Effector CD8-positive, alpha-beta T cell (primary cell): ENCODE measurements around the gene PTGES.
"Not testable (repeated sequence)": the region's sequence is repeated elsewhere in the genome, so short reads cannot be mapped to it uniquely, and the experiment has no call there.

ENCODE experiments used
- DNase-seq: peaks from one replicate; lab custom pipeline; 2025; lab: John Stamatoyannopoulos, UW

Gene PTGES

DNA sequence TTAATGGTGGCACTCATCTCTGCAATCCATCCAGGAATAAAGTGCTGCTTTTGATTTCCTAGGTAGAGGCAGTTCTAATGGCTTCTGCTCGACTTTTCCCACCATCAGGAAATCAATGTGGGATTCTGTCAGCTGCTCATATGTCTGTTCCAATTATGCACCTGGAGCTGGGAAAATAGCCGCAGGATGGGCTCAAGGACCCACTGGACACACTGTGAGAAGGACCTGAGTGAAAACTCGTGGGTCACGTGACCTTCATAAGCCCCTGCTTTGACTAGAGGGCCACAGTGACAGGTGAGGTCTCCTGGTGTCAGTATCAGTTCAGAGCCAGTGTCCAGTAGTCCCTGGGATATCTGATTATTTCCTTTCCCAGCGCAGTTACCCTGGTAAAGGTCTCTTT, 17.9 kb upstream of the PTGES start:
- DNase-seq: no peak

- no peak for DNase-seq
These were observed 16.8 kb upstream of the PTGES start for GRCh38 chr9:129769669-129770068.

- DNase-seq: no peak
These were observed 15.6 kb upstream of the PTGES start for GRCh38 chr9:129768486-129768885.

- no peak for DNase-seq
These were observed 13.0 kb upstream of the PTGES start for GRCh38 chr9:129765764-129766317.

GRCh38 chr9:129762985-129763926, 10.4 kb upstream of the PTGES start:
- no peak for DNase-seq

- not testable (repeated sequence) for DNase-seq
These were observed 9.6 kb upstream of the PTGES start for GRCh38 chr9:129762370-129762984.

GRCh38 chr9:129761901-129762369, 9.1 kb upstream of the PTGES start:
- no peak for DNase-seq

DNA sequence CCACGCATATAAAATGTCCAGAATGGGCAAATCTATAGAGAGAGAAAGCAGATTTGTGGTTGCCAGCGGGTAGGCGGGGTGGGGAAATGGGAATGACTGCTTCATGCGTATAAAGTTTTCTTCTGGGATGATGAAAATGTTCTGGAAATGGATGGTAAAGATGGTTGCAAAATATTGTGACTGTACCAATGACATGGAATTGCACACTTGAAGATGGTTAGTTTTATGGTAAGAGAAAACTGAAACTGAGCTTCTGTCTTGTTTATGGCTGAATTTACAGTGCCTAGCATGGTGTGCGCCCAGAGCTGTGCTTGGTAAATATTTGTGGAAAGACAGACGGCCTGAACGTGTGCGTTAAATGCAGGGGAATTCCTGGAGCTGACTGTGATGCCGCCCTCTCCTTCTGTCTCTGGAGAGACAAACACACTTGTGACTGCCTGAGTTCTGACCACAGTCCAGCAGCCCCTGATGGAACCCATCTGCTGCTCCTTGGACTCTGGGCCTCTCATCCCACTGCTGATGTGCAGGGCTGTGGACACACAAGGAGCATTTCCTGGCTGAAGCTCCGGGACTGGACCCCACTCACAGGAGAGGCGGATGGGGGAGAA, 8.6 kb upstream of the PTGES start:
- no peak for DNase-seq

DNA sequence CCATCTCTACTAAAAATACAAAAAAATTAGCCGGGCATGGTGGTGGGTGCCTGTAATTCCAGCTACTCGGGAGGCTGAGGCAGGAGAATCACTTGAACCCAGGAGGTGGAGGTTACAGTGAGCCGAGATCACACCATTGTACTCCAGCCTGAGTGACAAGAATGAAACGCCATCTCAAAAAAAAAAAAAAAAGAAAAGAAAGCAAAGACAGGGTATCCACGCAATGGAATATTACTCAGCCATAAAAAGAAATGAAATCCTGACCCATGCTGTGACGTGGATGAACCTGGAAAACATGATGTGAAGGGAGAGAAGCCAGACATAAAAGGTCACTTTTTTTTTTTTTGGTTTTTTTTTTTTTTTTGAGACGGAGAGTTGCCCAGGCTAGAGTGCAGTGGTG, 7.9 kb upstream of the PTGES start:
- not testable (repeated sequence) for DNase-seq

DNA sequence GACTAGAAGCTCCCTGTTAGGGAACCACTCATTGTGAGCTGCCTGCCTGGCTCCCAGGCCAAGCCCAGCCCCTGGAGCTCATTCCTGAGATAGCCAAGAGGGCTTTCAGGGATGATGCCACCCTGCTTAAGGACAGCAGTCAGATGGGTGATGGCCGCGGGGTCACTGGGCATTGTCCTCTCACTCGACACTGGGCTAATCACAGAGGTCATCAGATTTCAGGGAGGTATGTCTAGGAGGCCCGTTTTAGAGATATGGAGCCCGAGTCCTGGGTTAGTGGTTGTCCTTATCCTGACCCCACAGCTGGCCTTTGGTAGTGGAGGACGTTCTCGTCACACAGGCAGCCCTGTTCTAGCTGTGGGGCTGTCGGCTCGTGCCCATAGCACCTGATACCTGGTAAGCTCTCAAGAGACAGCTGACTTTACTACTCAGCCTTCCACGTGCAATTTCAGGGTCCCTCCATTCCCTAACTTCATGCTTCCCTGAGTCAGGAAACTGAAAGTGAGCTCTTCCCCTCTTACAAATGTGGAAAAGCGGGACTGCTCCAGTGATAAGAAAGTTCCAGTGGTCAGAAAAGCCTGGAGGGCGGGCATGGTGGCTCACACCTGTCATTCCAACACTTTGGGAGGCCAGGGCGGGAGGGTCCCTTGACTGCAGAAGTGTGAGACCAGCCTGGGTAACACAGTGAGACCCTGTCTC, 7.1 kb upstream of the PTGES start:
- DNase-seq: no peak

DNA sequence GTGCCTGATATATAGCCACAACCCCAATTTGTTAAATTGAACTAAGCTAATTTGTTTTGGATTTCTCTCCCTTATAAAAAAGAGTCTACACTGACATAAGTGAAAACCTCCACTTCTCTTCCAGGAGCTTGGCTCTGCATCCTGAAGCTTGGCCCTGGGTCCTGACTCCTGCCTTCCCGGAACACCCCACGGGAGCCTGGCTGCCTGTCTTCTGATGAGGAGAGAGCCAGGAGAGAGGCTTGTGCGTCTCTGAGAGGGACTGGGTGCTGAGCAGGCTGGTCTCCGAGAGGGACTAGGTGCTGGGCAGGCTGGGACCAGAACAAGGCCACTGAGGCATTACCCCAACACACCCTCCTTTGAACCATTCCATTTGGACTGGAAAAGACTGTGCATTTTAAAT, 6.5 kb upstream of the PTGES start:
- DNase-seq: no peak

DNA sequence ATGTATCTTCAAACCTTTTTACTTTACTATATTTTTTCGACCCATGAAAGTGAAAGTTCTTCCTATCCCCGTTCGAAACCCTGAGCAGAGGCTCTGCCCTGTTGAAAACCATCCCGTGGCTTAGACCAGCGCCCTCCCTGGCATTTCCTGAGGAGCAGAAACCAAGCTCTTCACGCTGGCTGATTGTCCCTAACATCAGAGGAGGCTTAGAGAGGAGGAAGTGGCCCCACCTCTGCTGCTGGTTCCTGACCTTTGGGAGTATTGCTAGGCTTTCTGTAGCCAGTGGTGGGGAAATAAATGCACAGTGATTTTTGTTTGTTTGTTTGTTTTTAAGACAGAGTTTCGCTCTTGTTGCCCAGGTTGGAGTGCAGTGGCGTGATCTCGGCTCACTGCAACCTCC, 4.2 kb upstream of the PTGES start:
- DNase-seq: no peak

DNA sequence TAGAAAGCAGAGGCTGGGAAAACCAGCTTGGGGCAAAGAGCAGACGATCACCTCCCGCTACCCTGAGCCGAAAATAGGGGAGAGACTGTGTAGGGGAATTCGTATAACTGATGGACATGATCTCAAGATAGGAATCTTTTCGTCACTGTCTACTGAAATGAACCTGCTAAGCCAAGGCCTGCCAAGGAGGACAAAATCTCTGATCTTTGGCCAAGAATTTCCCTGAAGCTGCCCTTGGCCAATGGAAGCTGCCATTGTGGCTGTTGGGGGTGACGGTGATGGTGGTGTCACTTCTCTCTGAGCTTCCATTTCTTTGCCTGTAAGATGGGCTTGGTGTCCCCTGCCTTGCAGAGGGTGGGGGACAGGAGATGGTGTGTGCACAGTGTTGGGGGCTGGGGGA, 3.3 kb upstream of the PTGES start:
- DNase-seq: no peak

DNA sequence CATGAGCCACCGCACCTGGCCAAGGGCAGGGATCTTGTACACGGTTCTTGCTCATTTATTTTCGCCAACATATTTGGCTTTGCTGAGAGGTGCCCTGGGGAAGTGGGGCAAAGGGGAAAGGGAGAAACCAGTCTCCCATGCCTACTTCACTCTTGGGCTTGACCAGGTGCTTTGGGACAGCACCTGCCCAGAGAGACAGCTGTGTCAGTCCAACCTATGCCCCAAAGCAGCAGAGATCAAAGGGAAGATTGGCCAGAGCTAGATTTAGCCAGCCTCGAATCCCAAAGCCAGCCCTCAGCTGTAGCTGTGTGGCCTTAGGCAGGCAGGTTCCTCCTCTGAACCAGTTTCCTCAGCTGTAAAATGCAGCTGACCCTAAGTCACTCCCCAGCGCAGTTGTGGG, 2.3 kb upstream of the PTGES start:
- no peak for DNase-seq

DNA sequence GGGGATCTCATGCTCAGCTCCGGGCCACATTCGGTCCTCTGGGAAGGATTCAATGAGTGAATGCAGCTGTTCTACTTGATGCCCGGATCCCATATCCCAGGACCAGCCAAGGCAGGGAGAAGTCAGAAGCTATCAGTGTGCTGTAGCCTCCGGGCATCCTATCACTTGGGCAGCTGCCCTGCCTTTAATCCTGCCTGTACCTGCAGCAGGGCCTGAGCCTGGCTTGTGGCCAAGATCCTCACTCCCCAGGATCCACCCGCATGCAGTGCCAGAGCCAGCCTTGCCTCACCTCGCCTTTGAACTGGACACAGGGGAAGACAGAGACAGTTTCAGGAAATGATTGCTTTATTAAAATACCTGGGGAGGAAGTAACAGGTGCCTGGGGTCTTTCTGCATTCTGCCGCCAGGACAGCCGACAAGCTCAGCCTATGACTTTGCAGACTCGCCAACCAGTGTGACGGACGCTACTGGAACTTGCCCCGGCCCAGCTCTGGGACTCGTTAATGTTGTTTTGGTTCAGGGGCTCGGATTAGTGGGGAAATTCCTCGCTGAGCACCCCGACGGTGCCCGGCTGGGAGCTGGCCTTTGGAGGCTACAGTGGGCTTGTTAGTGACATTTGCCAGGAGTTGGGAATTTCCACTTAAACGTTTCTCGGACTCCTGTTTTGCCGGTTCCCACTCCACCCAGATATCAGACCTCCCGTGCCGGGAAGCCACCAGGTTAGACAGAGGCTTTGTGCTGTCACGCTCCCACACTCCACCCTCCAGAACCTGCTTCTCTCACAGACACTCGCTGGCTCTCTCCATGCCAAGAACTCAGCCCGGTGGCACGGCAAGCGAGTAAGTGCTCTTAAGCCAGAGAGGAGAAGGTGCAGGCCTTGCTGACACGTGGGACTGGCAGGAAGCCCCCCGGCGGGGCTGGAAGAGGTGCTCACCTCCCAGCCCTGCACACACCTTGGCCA, 721 bp downstream of the PTGES start:
- no peak for DNase-seq

DNA sequence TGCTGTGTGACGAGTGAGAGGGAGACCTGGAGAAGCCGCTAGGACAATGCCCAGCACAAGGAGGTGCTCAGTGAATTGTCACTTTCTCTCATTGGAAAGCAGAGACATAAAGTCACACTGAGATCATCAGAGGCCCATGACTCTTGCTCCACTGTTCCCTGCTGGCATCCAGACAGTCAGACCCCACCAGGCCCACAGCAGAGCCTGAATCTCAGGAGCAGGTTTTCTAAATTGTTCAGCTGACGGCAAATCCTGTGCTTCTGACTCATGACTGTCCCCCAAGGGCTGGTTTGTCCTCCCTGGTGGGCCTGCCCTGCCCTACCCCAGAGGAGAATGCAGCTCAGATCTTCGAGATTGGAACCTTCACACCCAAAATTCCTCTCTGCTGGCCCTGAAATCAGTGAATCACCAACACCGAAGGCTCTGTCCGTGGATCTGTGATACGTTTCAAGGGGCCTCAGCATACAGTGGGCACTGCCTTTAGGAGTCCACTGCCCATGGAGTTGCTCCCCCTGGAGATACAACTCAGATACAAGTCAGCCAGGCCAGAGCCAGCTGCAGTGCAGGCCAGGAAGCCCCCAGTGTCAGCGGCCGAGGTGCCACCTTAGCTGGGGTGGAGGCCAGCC, 2.7 kb downstream of the PTGES start:
- DNase-seq: no peak

DNA sequence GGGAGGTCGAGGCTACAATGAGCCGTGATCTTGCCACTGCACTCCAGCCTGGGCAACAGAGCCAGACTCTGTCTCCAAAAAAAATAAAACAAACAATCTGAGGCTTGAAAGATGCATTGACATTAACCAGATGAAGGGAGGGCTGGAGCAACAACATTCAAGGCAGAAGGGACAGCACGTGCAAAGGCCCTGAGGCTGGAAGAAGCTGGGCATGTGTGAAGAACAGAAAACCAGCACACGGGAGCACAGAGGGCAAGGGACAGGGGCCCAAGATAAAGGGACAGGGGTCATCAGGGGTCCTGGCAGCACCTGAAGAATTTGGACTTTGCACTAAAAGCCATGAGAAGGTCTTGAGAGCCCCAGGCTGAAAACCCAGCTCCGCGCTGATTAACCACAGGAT, 3.3 kb downstream of the PTGES start:
- DNase-seq: no peak

DNA sequence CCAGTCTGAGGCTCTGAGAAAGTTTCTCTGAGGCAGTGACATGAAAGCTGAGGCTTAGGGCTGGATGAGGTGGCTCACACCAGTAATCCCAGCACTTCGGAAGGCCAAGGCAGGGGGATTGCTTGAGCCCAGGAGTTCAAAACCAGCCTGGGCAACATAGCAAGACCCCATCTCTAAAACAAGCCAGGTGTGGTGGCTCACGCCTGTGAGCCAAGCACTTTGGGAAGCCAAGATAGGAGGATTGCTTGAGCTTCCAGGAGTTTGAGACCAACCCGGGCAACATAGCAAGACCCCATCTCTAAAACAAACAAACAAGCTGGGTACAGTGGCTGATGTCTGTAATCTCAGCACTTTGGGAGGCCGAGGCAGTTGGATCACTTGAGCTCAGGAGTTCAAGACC, 3.8 kb downstream of the PTGES start:
- not testable (repeated sequence) for DNase-seq

DNA sequence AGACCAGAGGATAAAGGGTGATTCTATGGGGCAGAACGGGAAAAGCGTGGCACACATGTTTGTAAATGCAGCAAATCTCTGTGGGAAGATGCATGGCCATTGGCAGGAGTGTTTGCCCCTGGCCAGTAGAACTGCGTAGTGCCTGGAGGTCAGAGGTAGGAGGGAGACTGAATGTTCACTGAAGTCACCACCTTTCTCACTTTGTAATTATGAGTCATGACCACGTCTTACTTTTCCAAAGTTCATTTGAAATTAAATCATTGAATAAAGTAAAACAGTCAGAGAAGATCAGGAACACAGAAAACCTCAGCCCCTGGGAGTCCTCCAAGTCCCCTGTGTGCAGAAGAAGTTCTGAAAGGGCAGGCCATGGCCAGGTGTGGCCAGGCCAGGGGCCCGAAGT, 4.6 kb downstream of the PTGES start:
- no peak for DNase-seq

DNA sequence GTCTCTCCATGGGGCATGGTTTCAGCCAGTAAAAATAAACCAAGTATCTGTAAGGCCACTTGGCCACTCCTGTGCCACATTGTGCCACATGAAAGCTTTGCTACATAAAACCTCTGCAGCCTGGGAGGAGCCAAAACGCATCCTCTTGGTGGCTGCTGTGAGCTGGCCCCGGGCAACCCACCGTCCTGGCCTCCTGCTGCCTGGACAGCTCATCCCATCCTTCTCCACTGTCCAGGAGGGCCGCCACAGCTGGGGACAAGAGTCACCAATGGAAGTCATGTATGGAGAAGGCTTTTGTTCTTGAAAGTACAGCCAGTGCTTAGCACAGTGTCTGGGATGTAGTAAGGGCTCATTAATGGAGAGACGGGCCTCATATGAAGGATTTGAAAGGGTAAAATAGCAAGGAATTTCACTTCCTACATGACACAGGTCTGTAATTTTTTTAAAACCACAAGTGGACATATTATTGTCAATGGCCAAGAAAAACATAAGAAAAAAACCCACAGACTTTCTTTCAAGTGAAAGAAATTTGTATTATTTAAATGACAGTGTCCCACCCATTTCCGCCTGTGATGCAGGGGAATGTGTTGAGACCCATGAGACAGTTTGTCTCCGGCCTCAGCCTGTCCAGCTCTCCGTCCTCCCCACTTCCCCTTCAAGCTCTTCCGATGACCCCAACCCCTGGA, 6.6 kb downstream of the PTGES start:
- DNase-seq: no peak
